WI38 (cell line): ENCODE results near the gene MGA.
"Not testable (repeated sequence)": the region's sequence is repeated elsewhere in the genome, so short reads cannot be mapped to it uniquely, and the experiment has no call there.

Experiments
- H3K4me3 ChIP-seq: 2 replicates; pipeline ENCODE4 v1.5.1; 2011; ENCODE audit warnings: low read depth, mild to moderate bottlenecking, control low read depth, low read length
- TF ChIP-seq, protein P1 (sequence below): IDR thresholded peaks from 2 replicates; pipeline ENCODE4 v1.5.1; 2012; ENCODE audit warnings: low read depth, mild to moderate bottlenecking, control low read depth, low read length

Gene MGA

DNA sequence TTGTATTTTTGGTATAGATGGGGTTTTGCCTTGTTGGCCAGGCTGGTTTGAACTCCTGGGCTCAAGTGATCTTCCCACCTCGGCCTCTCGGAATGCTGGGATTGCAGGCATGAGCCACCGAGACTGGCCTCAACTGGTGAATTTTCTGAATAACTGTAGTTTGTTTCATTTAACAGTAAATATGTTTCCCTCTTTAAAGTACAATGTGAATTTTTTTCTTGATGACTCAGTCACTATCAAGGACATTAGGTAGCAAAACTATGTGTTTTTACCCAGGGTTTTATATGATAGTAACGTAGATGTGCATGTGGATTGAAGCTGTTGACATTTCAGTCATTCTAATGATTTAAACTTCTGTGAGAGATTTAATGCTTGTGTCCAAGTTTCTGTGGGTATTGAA lies 73.9 kb downstream of the MGA start:
- TF ChIP-seq, protein P1, sequence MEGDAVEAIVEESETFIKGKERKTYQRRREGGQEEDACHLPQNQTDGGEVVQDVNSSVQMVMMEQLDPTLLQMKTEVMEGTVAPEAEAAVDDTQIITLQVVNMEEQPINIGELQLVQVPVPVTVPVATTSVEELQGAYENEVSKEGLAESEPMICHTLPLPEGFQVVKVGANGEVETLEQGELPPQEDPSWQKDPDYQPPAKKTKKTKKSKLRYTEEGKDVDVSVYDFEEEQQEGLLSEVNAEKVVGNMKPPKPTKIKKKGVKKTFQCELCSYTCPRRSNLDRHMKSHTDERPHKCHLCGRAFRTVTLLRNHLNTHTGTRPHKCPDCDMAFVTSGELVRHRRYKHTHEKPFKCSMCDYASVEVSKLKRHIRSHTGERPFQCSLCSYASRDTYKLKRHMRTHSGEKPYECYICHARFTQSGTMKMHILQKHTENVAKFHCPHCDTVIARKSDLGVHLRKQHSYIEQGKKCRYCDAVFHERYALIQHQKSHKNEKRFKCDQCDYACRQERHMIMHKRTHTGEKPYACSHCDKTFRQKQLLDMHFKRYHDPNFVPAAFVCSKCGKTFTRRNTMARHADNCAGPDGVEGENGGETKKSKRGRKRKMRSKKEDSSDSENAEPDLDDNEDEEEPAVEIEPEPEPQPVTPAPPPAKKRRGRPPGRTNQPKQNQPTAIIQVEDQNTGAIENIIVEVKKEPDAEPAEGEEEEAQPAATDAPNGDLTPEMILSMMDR: no peak
- no peak overlapping the region for H3K4me3 ChIP-seq

DNA sequence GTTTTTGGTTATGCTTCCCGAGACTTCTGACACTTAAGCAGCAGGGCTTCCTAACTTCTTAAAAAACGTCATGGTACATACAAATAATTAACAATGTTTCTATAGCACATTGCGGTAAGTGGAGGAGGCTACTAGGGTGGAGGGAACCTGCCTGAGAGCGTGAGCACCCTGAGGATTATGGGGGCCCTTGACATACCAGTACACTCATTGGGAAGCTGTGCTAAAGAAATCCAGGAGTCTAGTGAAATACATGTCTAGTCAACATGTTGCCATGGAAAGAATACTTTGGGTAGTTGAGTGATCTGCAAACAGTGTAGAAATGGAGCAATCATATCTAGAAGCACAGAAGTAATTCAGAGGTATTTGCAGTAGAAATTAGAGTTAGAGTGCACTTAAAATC lies 74.8 kb downstream of the MGA start:
- TF ChIP-seq, protein P1: no peak
- no peak overlapping the region for H3K4me3 ChIP-seq

DNA sequence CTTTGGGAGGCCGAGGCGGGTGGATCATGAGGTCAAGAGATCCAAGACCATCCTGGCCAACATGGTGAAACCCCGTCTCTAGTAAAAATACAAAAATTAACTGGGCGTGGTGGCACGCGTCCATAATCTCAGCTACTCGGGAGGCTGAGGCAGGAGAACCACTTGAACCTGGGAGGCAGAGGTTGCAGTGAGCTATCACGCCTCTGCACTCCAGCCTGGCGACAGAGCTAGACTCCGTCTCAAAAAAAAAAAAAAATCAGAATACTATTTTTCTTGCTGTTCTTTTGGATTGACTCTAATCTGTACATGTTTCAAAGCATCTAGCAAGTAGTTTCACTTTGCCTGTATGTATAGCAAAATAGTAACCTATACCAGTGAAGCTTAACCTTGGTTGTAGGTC lies 75.3 kb downstream of the MGA start:
- H3K4me3 ChIP-seq: not testable (repeated sequence)

DNA sequence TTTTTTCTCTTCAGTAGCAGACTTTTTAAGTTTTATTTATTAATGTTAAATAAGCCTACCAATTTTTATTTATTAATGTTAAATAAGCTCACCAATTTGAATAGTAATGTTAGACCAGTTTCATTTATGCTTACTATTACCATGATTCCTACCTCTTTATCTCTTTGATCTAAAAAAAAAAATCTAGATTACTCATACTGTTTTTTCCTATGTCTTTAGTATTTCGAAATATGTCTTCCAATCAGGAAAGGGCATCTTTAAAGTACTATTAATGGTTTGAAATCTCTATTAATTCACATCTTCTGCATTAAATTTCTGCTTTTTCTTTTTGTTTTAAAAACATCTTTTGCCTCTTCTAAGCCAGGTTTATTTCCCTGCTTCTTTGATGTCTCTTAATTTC lies 86.6 kb downstream of the MGA start:
- TF ChIP-seq, protein P1: no peak

DNA sequence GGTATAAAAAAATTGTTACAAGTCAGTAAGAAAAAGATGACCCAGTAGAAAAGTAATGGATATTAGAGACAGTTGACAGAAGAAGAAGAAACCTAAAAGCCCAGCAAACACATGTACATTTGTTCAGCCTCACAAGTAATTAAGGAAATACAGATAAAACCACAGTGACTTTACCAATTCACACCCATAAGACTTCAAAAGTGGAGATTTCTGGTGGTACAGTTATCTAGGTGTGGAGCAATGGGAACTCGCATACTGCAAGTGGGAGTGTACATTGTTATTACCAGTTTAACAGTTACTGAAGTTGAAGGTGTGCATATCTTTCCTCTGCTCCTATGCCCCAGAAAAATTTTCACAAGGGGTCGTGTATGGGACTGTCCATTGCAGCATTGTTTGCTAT lies 96.0 kb downstream of the MGA start:
- TF ChIP-seq, protein P1: no peak

More for the DNA sequence above, 86.6 kb downstream of the MGA start:
- no peak overlapping the region for H3K4me3 ChIP-seq

DNA sequence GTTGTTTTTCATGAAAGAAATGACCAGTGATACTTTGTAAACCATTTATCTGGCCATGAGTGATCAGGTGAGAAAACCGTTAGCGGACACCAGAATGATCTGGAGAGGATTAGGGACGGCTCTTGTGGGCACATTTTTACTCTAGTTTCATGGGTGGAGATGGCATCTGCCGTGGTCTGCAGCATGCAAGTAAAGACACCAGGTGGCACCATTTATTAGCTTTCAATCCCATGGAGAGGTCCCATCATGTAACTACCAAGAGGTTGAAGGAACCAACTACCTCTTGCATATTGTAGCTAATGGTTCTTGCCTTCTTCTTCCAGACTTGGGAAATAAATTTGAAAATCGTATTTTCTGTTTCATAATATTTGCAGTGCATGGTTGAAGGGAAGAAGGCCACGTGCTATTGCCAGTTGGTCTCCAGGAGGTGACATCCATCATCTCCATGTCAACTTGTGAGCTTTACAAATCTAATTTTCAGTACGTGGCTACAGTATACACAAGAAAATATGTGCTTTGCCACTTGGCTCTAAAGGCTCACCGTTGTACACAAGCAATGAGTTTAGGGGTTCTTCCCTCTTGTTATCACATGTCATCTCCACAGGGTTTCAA lies 112.6 kb downstream of the MGA start:
- H3K4me3 ChIP-seq: no peak overlapping the region; the same call in 1 of the 2 replicates
- TF ChIP-seq, protein P1: peak; percentile 67

More for the DNA sequence above, 96.0 kb downstream of the MGA start:
- no peak overlapping the region for H3K4me3 ChIP-seq

DNA sequence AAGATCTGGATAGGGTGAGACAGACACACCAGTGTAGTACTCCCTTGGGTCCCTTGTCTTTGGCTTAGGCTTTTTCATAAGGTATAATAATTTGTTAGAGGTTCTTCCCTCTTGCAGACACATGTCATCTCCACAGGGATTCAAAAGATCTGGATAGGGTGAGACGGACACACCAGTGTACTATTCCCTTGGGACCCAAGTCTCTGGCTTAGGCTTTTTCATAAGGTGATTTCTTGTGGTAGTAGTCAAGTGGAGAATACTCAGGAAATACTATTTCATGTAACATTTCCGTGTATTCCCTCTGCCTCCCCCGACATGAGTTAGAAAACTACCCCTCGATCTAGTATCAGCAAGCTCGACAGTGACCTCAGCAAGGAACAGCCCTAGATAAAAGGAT lies 113.1 kb downstream of the MGA start:
- H3K4me3 ChIP-seq: peak overlapping the region; percentile 75
- TF ChIP-seq, protein P1: no peak

DNA sequence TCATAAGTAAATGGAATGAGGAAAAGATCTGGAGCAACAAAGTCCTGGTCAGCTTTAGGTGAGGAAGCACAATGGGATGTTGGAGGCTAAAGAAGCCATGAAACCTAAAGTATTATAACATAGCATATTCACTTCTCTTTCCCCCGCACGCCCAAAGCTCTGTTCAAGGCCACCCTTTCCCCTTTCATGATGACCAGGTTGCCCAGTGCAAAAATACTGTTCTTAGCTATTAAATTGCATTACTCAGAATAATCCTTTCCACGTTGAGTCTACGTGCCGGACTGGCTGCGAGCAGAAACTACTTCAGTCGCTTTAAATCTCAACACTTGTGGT lies 113.5 kb downstream of the MGA start:
- TF ChIP-seq, protein P1: no peak
- H3K4me3 ChIP-seq: peak overlapping the region; percentile 75
